GM18505 (cell line): Measurements from ENCODE around the gene KRT7.

Source experiments
- ATAC-seq: cut with Tn5 transposase; IDR thresholded peaks from one replicate; pipeline ENCODE4 v1.9.1; 2021; ENCODE audit not compliant: unreplicated experiment
- POLR2A ChIP-seq: IDR thresholded peaks from 4 replicates; pipeline ENCODE4 v1.6.1; 2011; ENCODE audit warnings: borderline replicate concordance; ENCODE audit not compliant: insufficient read depth, insufficient read length; ENCODE audit errors: extremely low read depth

The KRT7 gene

DNA sequence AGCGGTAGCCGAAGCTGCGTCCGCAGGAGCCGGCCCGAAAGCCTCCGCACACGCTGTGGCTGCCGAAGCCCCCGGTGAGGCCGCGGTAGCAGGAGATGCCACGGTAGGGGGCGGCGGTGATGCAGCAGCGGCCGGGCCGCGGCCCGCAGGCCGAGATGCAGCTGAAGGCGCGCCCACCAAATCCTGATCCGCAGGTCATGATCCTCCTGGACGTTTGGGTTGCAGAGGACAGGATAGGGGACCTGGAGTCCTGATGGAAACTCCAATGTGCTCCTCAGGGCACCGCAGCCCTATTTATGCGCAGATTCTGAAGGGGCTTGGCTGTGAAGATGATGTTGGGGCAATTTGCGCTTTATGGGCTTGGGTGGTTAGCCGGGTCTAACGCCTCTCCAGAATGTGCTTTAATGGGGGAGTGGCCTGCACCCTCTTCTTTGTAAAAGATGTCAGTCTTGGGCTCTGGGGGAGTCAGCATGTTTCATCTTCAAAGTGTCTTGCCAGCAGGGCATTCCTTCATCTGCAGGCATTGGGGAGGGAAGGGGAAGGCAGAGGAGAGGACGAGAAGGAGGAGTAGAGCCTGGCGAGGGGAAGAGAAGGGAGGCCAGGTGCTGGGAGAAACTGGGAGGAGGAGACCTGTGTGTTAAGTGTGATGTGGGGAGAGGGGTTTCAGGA, 58.4 kb downstream of the KRT7 start, which contains the start of gene KRT81:
TSS of gene KRT81 (minus strand) at position 268 of the 669 bp plus-strand sequence. CDS start at position 199, 69 bp downstream.
- no peak for ATAC-seq
- no peak for TF ChIP-seq POLR2A

DNA sequence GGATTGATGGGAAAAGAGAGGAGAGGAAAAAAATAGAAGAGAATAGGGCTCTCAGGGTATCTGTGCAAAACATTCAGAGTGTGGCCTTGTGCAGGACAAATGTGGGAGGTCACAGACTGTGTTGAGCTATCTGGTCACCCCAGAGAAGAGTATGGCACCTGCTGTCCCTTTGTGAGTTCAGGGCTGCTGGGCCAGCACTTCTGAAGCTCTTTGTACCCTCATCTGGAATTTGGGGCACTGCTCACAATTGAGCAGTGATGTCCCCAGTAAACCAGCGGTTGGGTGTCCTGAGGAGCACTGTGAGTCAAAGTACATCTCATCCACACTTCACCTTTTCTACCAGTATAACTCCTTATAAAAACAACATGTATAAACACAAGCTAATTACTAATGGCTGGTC, 60.9 kb downstream of the KRT7 start:
- no peak for ATAC-seq
- no peak for TF ChIP-seq POLR2A

DNA sequence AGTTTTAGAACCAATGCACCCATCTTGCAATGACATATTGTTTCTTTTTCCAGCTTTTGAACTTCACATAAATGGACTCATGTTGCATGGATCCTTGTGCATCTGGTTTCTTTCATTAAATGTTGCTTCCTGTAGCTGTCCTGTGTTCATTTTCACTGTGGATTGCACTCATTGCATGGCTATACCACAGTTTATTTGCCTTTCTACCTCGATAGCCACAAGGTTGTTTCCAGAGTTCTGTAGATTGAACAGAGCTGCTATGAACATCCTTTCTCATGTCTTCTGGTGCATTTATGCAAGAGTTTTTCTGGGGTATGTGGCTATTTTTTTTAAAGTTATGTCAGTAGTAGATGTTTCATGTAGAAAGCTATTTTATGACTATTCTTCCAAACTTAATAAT, 61.8 kb downstream of the KRT7 start:
- no peak for TF ChIP-seq POLR2A
- no peak for ATAC-seq

DNA sequence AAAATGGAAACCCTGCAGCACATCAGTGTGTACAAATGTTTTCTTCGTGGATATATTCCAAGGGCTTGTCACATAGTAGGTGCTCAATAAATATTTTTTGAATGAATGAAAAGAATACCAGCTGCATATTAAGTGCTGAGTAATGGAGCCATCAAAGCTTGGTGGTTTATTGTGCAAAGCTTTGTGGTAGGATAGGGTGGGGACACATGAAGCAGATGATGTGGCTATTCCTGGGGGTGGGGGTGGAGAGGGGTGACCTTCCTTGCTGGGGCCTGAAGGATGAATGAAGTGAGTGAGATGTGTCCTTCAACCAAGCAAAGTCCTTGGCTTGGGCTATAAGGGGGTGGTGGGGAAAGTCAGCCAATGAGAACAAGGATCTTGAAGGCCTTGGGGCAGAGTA, 62.6 kb downstream of the KRT7 start:
- ATAC-seq, result no peak
- no peak for TF ChIP-seq POLR2A

DNA sequence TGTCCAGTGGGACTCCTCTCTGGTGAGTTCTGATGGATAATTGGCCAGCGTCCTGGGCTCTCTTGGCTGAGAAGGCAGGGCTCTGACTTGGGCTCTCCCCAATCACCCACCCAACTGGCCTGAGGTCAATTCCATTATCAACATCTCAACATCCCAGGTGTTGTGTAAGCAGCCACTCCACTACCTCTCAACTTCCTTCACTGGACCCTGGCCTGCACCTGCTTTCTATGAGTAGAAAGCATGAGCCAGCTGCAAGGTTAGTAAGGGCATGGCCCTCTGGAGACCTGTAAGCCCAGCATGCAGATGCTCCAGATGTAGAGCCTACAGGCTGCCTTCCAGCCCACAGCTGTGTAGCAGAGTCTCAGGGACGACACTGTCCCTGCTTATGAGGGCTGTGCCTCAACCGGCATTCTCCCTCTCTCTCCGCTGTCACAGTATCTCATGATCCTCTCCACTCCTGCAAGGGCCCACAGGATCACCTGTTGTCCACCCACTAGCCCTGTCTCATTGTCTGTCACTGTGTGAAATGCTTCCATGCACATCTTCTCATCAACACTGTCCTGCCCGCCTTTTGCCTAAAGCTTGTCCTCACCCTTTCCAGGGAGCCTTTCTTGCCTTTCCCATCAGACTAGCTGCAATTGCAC, 63.7 kb downstream of the KRT7 start:
- ATAC-seq, result no peak
- no peak for TF ChIP-seq POLR2A
